ENCODE results near the gene PRKCA. TPM values are rescaled to one million over a fixed set of nuclear protein-coding genes. Genes with fewer than 3 reads are reported as not detected.

PRKCA gene
- total and polyA plus RNA-seq, 10 of the 15 experiments (the other 5 are each of a cell fraction or from before 2014, with no cell fraction given) = 0.11 to 14.6 (median 0.72) TPM

GRCh38 chr17:66567234-66568170 is 265.1 kb downstream of the PRKCA start (continued):
- no peak for TF ChIP-seq ATF2 (IDR thresholded peaks at IDR 0.05; ENCODE audit: low read length)
- TF ChIP-seq NFXL1 (IDR thresholded peaks at IDR 0.05; ENCODE audit: borderline replicate concordance) = no peak
- TF ChIP-seq IKZF1 (conservative IDR thresholded peaks at IDR 0.05) = 0 out of 2 replicates have a peak, but pooled peaks have one; percentile 35
- TF ChIP-seq KAT2A (conservative IDR thresholded peaks at IDR 0.05; ENCODE audit: control insufficient read depth, low read depth, low read length) = no peak
- peak; percentile 40; the same call in 1 of the 2 replicates for TF ChIP-seq RB1 (IDR thresholded peaks at IDR 0.05; ENCODE audit: borderline replicate concordance)
- TF ChIP-seq NR2C2 (IDR thresholded peaks at IDR 0.05; ENCODE audit: borderline replicate concordance, control insufficient read depth, insufficient read length, low read depth) = no peak
- no peak for TF ChIP-seq TCF12 (IDR thresholded peaks at IDR 0.05; ENCODE audit: low read depth, low read length)
- no peak for TF ChIP-seq PML (IDR thresholded peaks at IDR 0.05; ENCODE audit: low read length)
- peak; percentile 68 for TF ChIP-seq YY1 (IDR thresholded peaks at IDR 0.05; ENCODE audit: low read depth, low read length)
- no peak for TF ChIP-seq RFX5 (IDR thresholded peaks at IDR 0.05; ENCODE audit: low read depth, low read length)
- TF ChIP-seq NBN (IDR thresholded peaks at IDR 0.05) = 0 out of 2 replicates have a peak, but pooled peaks have one; percentile 16

GRCh38 chr17:66569572-66569971 is 267.2 kb downstream of the PRKCA start:
- POLR2A ChIA-PET = no interaction called here
- no peaks in the 10 kb centered on the region for H4K20me1 ChIP-seq (ENCODE audit: control insufficient read depth, insufficient read depth)
- BruUV-seq (replicated peaks) = no TSS peak
- intact Hi-C loops (cut with micrococcal nuclease; ENCODE audit: unreplicated experiment) = loop anchor here (5.0 kb wide), 3 partner anchors 103 to 147 kb away; no protein-coding TSS in a partner anchor
- no peaks in the 10 kb centered on the region for H3K79me2 ChIP-seq (ENCODE audit: control insufficient read depth, insufficient read depth, low read length)
- peaks cover 2% of the 10 kb centered on the region; the same call in 1 of the 3 replicates for H3K9me3 ChIP-seq (replicated peaks; ENCODE audit: control insufficient read depth, insufficient read depth, low read length)
- no peak for ATAC-seq
- H3K4me3 ChIP-seq = no peak overlapping the region
- H3K4me1 ChIP-seq (ENCODE audit: control insufficient read depth, insufficient read depth, low read length) = no peaks in the 10 kb centered on the region
- no peak overlapping the region for H3K4me2 ChIP-seq (ENCODE audit: control insufficient read depth, insufficient read depth)
- SMC1A ChIA-PET (ENCODE audit: uncharacterized antibody, unreplicated experiment) = interaction anchor here (0.7 to 1.3 kb wide), 2 partner anchors 148 to 314 kb away, joined by 3 to 4 read pairs; no protein-coding TSS in a partner anchor
- RAD21 ChIA-PET (ENCODE audit: unreplicated experiment) = no interaction called here
- CTCF ChIA-PET = interaction anchor here (0.7 to 1.2 kb wide), 2 partner anchors 46 to 319 kb away, joined by 3 read pairs; no protein-coding TSS in a partner anchor
- in situ Hi-C loops (cut with MboI) = loop anchor here (5.0 kb wide), 1 partner anchor 312 kb away; no protein-coding TSS in a partner anchor
- no peaks in the 10 kb centered on the region for H3K27me3 ChIP-seq (replicated peaks in 1 of 2; ENCODE audit: control insufficient read depth in 2 of 2, insufficient read depth in 2 of 2, low read length in 1 of 2)
- no peaks in the 10 kb centered on the region for H3K36me3 ChIP-seq (ENCODE audit: control insufficient read depth in 2 of 2, insufficient read depth in 2 of 2, low read length in 1 of 2)
- H3K27ac ChIP-seq (ENCODE audit: control insufficient read depth, insufficient read depth) = no peak overlapping the region
- no peak for TF ChIP-seq STAT3 (IDR thresholded peaks at IDR 0.05; ENCODE audit: low read depth, low read length)
- no peak for TF ChIP-seq KAT2A (conservative IDR thresholded peaks at IDR 0.05; ENCODE audit: control insufficient read depth, low read depth, low read length)
- TF ChIP-seq NR2F1 (conservative IDR thresholded peaks at IDR 0.05) = no peak
- no peak for TF ChIP-seq CBX5 (IDR thresholded peaks at IDR 0.05; ENCODE audit: low read depth)
- no peak for TF ChIP-seq YBX1 (IDR thresholded peaks at IDR 0.05)
- no peak for TF ChIP-seq NR2C2 (IDR thresholded peaks at IDR 0.05; ENCODE audit: borderline replicate concordance, control insufficient read depth, insufficient read length, low read depth)
- H3K9ac ChIP-seq (ENCODE audit: control insufficient read depth, insufficient read depth, low read length) = no peak overlapping the region
- no peak for FAIRE-seq
- 0% methylated on average over 2 of the region's 2 CpGs for WGBS (ENCODE audit: insufficient coverage, insufficient replicate concordance, low lambda C conversion rate, missing lambda C conversion rate)
- H2AFZ ChIP-seq (ENCODE audit: control insufficient read depth, low read depth, low read length) = no peak overlapping the region
- no peak for DNase-seq (ENCODE audit: low read depth, low spot score)

Measured in GM12878 (cell line).